Measurements from ENCODE around the gene SLC39A5. TPM values are rescaled to one million over a fixed set of nuclear protein-coding genes. Genes with fewer than 3 reads are reported as not detected.

SLC39A5 gene
- total RNA-seq, 1 experiment from 2014 or later: not detected

- H4K8ac ChIP-seq (replicated peaks; ENCODE audit: insufficient read length, low read depth, low read length): no peak overlapping the region
- no peaks in the 10 kb centered on the region for H3K23me2 ChIP-seq (ENCODE audit: insufficient read length, low read depth, low read length, poor library complexity, severe bottlenecking)
- no peak overlapping the region for H4K91ac ChIP-seq (ENCODE audit: insufficient read length, low read depth, low read length)
- Mint-ChIP-seq H3K4me1 (no peaks in the 10 kb centered on the region), H3K4me3 (no peak overlapping the region), H3K27me3 (ENCODE audit: low read depth) (no peaks in the 10 kb centered on the region), H3K27ac (no peak overlapping the region), H3K36me3 (ENCODE audit: insufficient read depth in 1 of 3, low read depth in 3 of 3) (peaks cover 39 to 88% (median 59%) of the 10 kb centered on the region in 3 experiments; a peak in 6 of 7 replicates), H3K9me3 (no peaks in the 10 kb centered on the region)
- no peak overlapping the region for H3K18ac ChIP-seq (ENCODE audit: insufficient read length, low read depth, low read length)
- WGBS (ENCODE audit: extremely low coverage, insufficient read length, low lambda C conversion rate): no CpG with 5 or more reads among the region's 2 CpGs
- H2BK20ac ChIP-seq (ENCODE audit: low read depth, low read length, poor library complexity, severe bottlenecking): no peak overlapping the region
- H3K4ac ChIP-seq (ENCODE audit: low read depth, low read length): no peak overlapping the region
- H2BK12ac ChIP-seq (ENCODE audit: insufficient read length, low read depth, low read length): no peak overlapping the region
- H3K4me1 ChIP-seq (ENCODE audit: insufficient read depth, low read length): no peaks in the 10 kb centered on the region
- H2AK5ac ChIP-seq (ENCODE audit: insufficient read length, low read length): no peak overlapping the region
- TF ChIP-seq CTCF (conservative IDR thresholded peaks at IDR 0.05): no peak
- no peak overlapping the region for H3K4me2 ChIP-seq (ENCODE audit: insufficient read depth, insufficient read length, low read length)
- no peaks in the 10 kb centered on the region for H3K27me3 ChIP-seq (ENCODE audit: insufficient read depth, low read length)
- H4K20me1 ChIP-seq (ENCODE audit: control insufficient read depth, insufficient read depth, insufficient read length): no peaks in the 10 kb centered on the region
- no peak overlapping the region for H3T11ph ChIP-seq (ENCODE audit: low read length)
- H3K79me2 ChIP-seq (ENCODE audit: insufficient read depth, low read length): no peaks in the 10 kb centered on the region
- H3K56ac ChIP-seq (ENCODE audit: insufficient read length, low read depth, low read length): no peak overlapping the region
- H3K9me3 ChIP-seq (ENCODE audit: control insufficient read depth, low read depth, low read length): no peaks in the 10 kb centered on the region
- no peak overlapping the region for H3K27ac ChIP-seq (ENCODE audit: insufficient read length, low read depth, low read length)
- H2BK5ac ChIP-seq (ENCODE audit: insufficient read length, low read length): no peak overlapping the region
- DNase-seq: no peak
- no peaks in the 10 kb centered on the region for H3K79me1 ChIP-seq (ENCODE audit: insufficient read depth, low read depth, low read length, poor library complexity, severe bottlenecking)
- H2BK120ac ChIP-seq (ENCODE audit: low read depth, low read length, poor library complexity, severe bottlenecking): no peak overlapping the region
- no peak overlapping the region for H3K9ac ChIP-seq (ENCODE audit: extremely low read depth, insufficient read length, low read length)
- no peak overlapping the region for H4K5ac ChIP-seq (ENCODE audit: insufficient read length, low read depth, low read length)
- no peak overlapping the region for H2AFZ ChIP-seq (ENCODE audit: low read length)
- no peak overlapping the region for H3K14ac ChIP-seq (ENCODE audit: insufficient read depth, low read length)
- no peak overlapping the region for H3K23ac ChIP-seq (ENCODE audit: insufficient read length, low read depth, low read length)
- H2BK15ac ChIP-seq (ENCODE audit: low read depth, low read length): no peak overlapping the region
Measured at GRCh38 chr12:56274299-56274698, 44.4 kb downstream of the SLC39A5 start.

All from H9 (cell line).